ENCODE measurements around the gene PFDN1.

Gene PFDN1

GRCh38 chr5:140242890-140243585 is 59.9 kb downstream of the PFDN1 start:
- POLR2A ChIA-PET: interaction anchor here (0.6 to 1.9 kb wide), 2 partner anchors 40 to 103 kb away, joined by 3 to 5 read pairs; partner anchors contain the start of gene HBEGF
- no peak for DNase-seq (ENCODE audit: low read depth, low spot score)
- no peak overlapping the region for H3K4me3 ChIP-seq (ENCODE audit: low read depth, low read length)
- no peak for TF ChIP-seq CTCF (IDR thresholded peaks at IDR 0.05; ENCODE audit: insufficient read depth, low read length, missing control alignments)
- CTCF ChIA-PET: interaction anchor here (0.6 to 34.6 kb wide), 24 partner anchors 7 to 477 kb away, joined by 3 to 1796 read pairs (median 4); partner anchors contain the start of genes HBEGF and SLC4A9

- DNase-seq (ENCODE audit: low read depth, low spot score): no peak
- POLR2A ChIA-PET: interaction anchor here (1.0 to 1.9 kb wide), 2 partner anchors 11 to 104 kb away, joined by 3 to 5 read pairs; partner anchors contain the start of gene HBEGF
These were observed 60.8 kb downstream of the PFDN1 start for GRCh38 chr5:140242099-140242498.

GRCh38 chr5:140240987-140241706 is 61.8 kb downstream of the PFDN1 start:
- POLR2A ChIA-PET: interaction anchor here (1.0 to 2.5 kb wide), 2 partner anchors 12 to 105 kb away, joined by 3 to 16 read pairs; partner anchors contain the start of gene HBEGF
- no peak for TF ChIP-seq CTCF (IDR thresholded peaks at IDR 0.05; ENCODE audit: insufficient read depth, low read length, missing control alignments)
- peak; percentile 73 for DNase-seq (ENCODE audit: low read depth, low spot score)
- no peak overlapping the region for H3K4me3 ChIP-seq (ENCODE audit: low read depth, low read length)
- CTCF ChIA-PET: interaction anchor here (0.6 to 34.6 kb wide), 15 partner anchors 12 to 398 kb away, joined by 3 to 1796 read pairs (median 5); partner anchors contain the start of genes HBEGF, SLC4A9 and TMCO6

More at GRCh38 chr5:140242099-140242498, 60.8 kb downstream of the PFDN1 start:
- TF ChIP-seq CTCF (IDR thresholded peaks at IDR 0.05; ENCODE audit: insufficient read depth, low read length, missing control alignments): no peak
- no peak overlapping the region for H3K4me3 ChIP-seq (ENCODE audit: low read depth, low read length)
- CTCF ChIA-PET: interaction anchor here (0.8 to 34.6 kb wide), 10 partner anchors 13 to 478 kb away, joined by 3 to 1796 read pairs (median 10); partner anchors contain the start of genes HBEGF, SLC4A9 and TMCO6

GRCh38 chr5:140239939-140240700 is 62.8 kb downstream of the PFDN1 start:
- DNase-seq (ENCODE audit: low read depth, low spot score): no peak
- TF ChIP-seq CTCF (IDR thresholded peaks at IDR 0.05; ENCODE audit: insufficient read depth, low read length, missing control alignments): peak; percentile 84
- no peak overlapping the region for H3K4me3 ChIP-seq (ENCODE audit: low read depth, low read length)
- POLR2A ChIA-PET: interaction anchor here (0.5 to 2.5 kb wide), 2 partner anchors 106 to 407 kb away, joined by 3 to 16 read pairs; partner anchors contain the start of genes HBEGF, IK and NDUFA2
- CTCF ChIA-PET: interaction anchor here (0.7 to 34.6 kb wide), 27 partner anchors 8 to 165 kb away, joined by 3 to 1796 read pairs (median 4); partner anchors contain the start of genes HBEGF and SLC4A9

- no peak for TF ChIP-seq CTCF (IDR thresholded peaks at IDR 0.05; ENCODE audit: insufficient read depth, low read length, missing control alignments)
- CTCF ChIA-PET: interaction anchor here (0.7 to 34.6 kb wide), 22 partner anchors 9 to 164 kb away, joined by 3 to 1796 read pairs (median 4); partner anchors contain the start of genes HBEGF and SLC4A9
- DNase-seq (ENCODE audit: low read depth, low spot score): no peak
- H3K4me3 ChIP-seq (ENCODE audit: low read depth, low read length): no peak overlapping the region
- POLR2A ChIA-PET: interaction anchor here (2.5 kb wide), 1 partner anchor 107 kb away, joined by 16 read pairs; the partner anchor contains the start of gene HBEGF
These were observed 63.4 kb downstream of the PFDN1 start for GRCh38 chr5:140239461-140239860.

All from AG04449 (cell line).